ENCODE results near the gene BEAN1.

BEAN1 gene

GRCh38 chr16:66473654-66474519, 46.8 kb downstream of the BEAN1 start:
- POLR2A ChIA-PET: no interaction called here

GRCh38 chr16:66474750-66475199, 47.7 kb downstream of the BEAN1 start:
- CTCF ChIA-PET: interaction anchor here (0.6 to 5.0 kb wide), 7 partner anchors 10 to 197 kb away, joined by 3 to 31 read pairs (median 4); no protein-coding TSS in a partner anchor
- TF ChIP-seq IKZF3 (tag by site-specific recombination; IDR thresholded peaks at IDR 0.05) (peak; percentile 91), ZNF692 (tag by site-specific recombination; IDR thresholded peaks at IDR 0.05) (peak; percentile 44; the same call in 1 of the 2 replicates), ZNF48 (tag by site-specific recombination; IDR thresholded peaks at IDR 0.05) (no peak), ZNF366 (tag by site-specific recombination; conservative IDR thresholded peaks at IDR 0.05) (peak; percentile 81), KLF9 (tag by site-specific recombination; IDR thresholded peaks at IDR 0.05; ENCODE audit: low read depth) (0 out of 2 replicates have a peak, but pooled peaks have one; percentile 21), ZNF843 (tag by site-specific recombination; IDR thresholded peaks at IDR 0.05) (peak; percentile 40; the same call in 1 of the 2 replicates), ATF2 (tag by site-specific recombination; IDR thresholded peaks at IDR 0.05; ENCODE audit: low read depth) (peak; percentile 29; the same call in 1 of the 2 replicates), ZNF660 (tag by site-specific recombination; IDR thresholded peaks at IDR 0.05) (peak; percentile 96), ZNF600 (tag by site-specific recombination; IDR thresholded peaks at IDR 0.05) (peak; percentile 51; the same call in 1 of the 2 replicates), ZNF530 (tag by site-specific recombination; IDR thresholded peaks at IDR 0.05; ENCODE audit: low read depth) (no peak), ZNF18 (tag by site-specific recombination; IDR thresholded peaks at IDR 0.05) (no peak), SP7 (tag by site-specific recombination; IDR thresholded peaks at IDR 0.05) (peak; percentile 65), PRDM10 (tag by site-specific recombination; IDR thresholded peaks at IDR 0.05) (peak; percentile 84), OSR2 (tag by site-specific recombination; IDR thresholded peaks at IDR 0.05) (peak; percentile 28; the same call in 1 of the 2 replicates), SP3 (tag by site-specific recombination; IDR thresholded peaks at IDR 0.05) (no peak), PRDM1 (tag by site-specific recombination; IDR thresholded peaks at IDR 0.05) (peak; percentile 95), ZNF398 (tag by site-specific recombination; IDR thresholded peaks at IDR 0.05) (peak; percentile 89), ZNF132 (tag by site-specific recombination; IDR thresholded peaks at IDR 0.05; ENCODE audit: borderline replicate concordance) (no peak), ZSCAN5A (tag by site-specific recombination; IDR thresholded peaks at IDR 0.05) (no peak)

More at GRCh38 chr16:66473654-66474519, 46.8 kb downstream of the BEAN1 start:
- TF ChIP-seq ZNF558 (tag by site-specific recombination; IDR thresholded peaks at IDR 0.05): no peak
- 0 out of 2 replicates have a peak, but pooled peaks have one; percentile 15 for TF ChIP-seq ZXDB (tag by site-specific recombination; IDR thresholded peaks at IDR 0.05)
- no peak for TF ChIP-seq ZNF747 (tag by site-specific recombination; IDR thresholded peaks at IDR 0.05)
- TF ChIP-seq ZNF664 (tag by site-specific recombination; IDR thresholded peaks at IDR 0.05): peak; percentile 82
- no peak for TF ChIP-seq ZBTB20 (tag by site-specific recombination; IDR thresholded peaks at IDR 0.05)
- Histone ChIP-seq H3K4me1 (ENCODE audit: control insufficient read depth, insufficient read depth, low read length) (peaks cover 6% of the 10 kb centered on the region), H3K27ac (ENCODE audit: extremely low read depth, low read depth, low read length) (no peak overlapping the region), H3K9me3 (ENCODE audit: control insufficient read depth, insufficient read depth, low read depth, low read length) (no peaks in the 10 kb centered on the region), H3K36me3 (ENCODE audit: control insufficient read depth in 2 of 2, insufficient read depth in 1 of 2, low read length in 2 of 2) (no peaks in the 10 kb centered on the region), H3K4me3 (ENCODE audit: low read depth, low read length) (no peak overlapping the region)
- CTCF ChIA-PET: interaction anchor here (0.6 to 5.0 kb wide), 5 partner anchors 11 to 89 kb away, joined by 3 to 31 read pairs (median 5); no protein-coding TSS in a partner anchor

More at GRCh38 chr16:66474750-66475199, 47.7 kb downstream of the BEAN1 start:
- Histone ChIP-seq H3K36me3 (ENCODE audit: control insufficient read depth in 2 of 2, insufficient read depth in 1 of 2, low read length in 2 of 2) (no peaks in the 10 kb centered on the region), H3K4me3 (ENCODE audit: low read depth, low read length) (no peak overlapping the region), H3K27ac (ENCODE audit: extremely low read depth, low read depth, low read length) (no peak overlapping the region), H3K9me3 (ENCODE audit: control insufficient read depth, insufficient read depth, low read depth, low read length) (no peaks in the 10 kb centered on the region), H3K4me1 (ENCODE audit: control insufficient read depth, insufficient read depth, low read length) (peaks cover 6% of the 10 kb centered on the region)
- POLR2A ChIA-PET: interaction anchor here (1.0 kb wide), 1 partner anchor 68 kb away, joined by 3 read pairs; no protein-coding TSS in a partner anchor

Measured in HEK293 (cell line).